ENCODE data around the gene NR3C2. TPM values are rescaled to one million over a fixed set of nuclear protein-coding genes. Genes with fewer than 3 reads are reported as not detected.

The NR3C2 gene
- total RNA-seq, 1 experiment from 2014 or later: 2.7 TPM

GRCh38 chr4:148074462-148074861 lies 367.8 kb downstream of the NR3C2 start:
- Histone ChIP-seq H4K20me1 (ENCODE audit: insufficient read depth) (no peaks in the 10 kb centered on the region), H3K4me1 (ENCODE audit: control insufficient read depth in 1 of 2, insufficient read depth in 2 of 2, low read length in 2 of 2) (no peaks in the 10 kb centered on the region), H3K9me2 (ENCODE audit: insufficient read depth) (no peaks in the 10 kb centered on the region), H3K27me3 (ENCODE audit: insufficient read depth, low read length) (no peaks in the 10 kb centered on the region), H2AFZ (ENCODE audit: low read depth, low read length, poor library complexity, severe bottlenecking) (no peak overlapping the region), H3K27ac (ENCODE audit: low read depth, low read length) (no peak overlapping the region), H3K36me3 (ENCODE audit: control insufficient read depth in 1 of 2, insufficient read depth in 2 of 2, low read length in 2 of 2) (no peaks in the 10 kb centered on the region; a peak in 1 of 4 replicates), H3K9ac (ENCODE audit: low read length) (no peak overlapping the region), H3K79me2 (ENCODE audit: insufficient read depth, low read length) (no peaks in the 10 kb centered on the region), H3K4me2 (ENCODE audit: low read length) (no peak overlapping the region), H3K9me3 (ENCODE audit: control insufficient read depth in 1 of 2, insufficient read depth in 1 of 2, low read depth in 1 of 2, low read length in 2 of 2) (0 out of 4 replicates have a peak, but pooled peaks cover 0 to 4% of the 10 kb centered on the region in 2 experiments), H3K4me3 (replicated peaks in 1 of 2; ENCODE audit: low read depth in 1 of 2, low read length in 2 of 2) (no peak overlapping the region)
- intact Hi-C loops (cut with micrococcal nuclease): no loop called here
- TF ChIP-seq TCF7L2 (IDR thresholded peaks at IDR 0.05; ENCODE audit: borderline replicate concordance, extremely low read depth, insufficient read depth, insufficient read length) (no peak), MAX (IDR thresholded peaks at IDR 0.05) (no peak), SP1 (IDR thresholded peaks at IDR 0.05; ENCODE audit: low read depth) (no peak), ZNF274 (IDR thresholded peaks at IDR 0.05; ENCODE audit: low read depth, low read length) (no peak), FOSL1 (IDR thresholded peaks at IDR 0.05; ENCODE audit: low read depth) (no peak), CTCF (IDR thresholded peaks at IDR 0.05 in 2 of 3, conservative IDR thresholded peaks at IDR 0.05 in 1 of 3; ENCODE audit: borderline replicate concordance in 1 of 3, insufficient read depth in 1 of 3, low read depth in 2 of 3, low read length in 2 of 3) (no peak), POLR2A (IDR thresholded peaks at IDR 0.05; ENCODE audit: borderline replicate concordance, extremely low read depth, insufficient read depth, insufficient read length) (no peak), EZH2 (IDR thresholded peaks at IDR 0.05) (no peak), JUND (IDR thresholded peaks at IDR 0.05) (no peak), POLR2AphosphoS5 (IDR thresholded peaks at IDR 0.05; ENCODE audit: low read depth, low read length) (no peak), CEBPB (IDR thresholded peaks at IDR 0.05; ENCODE audit: low read depth) (no peak), EZH2phosphoT487 (IDR thresholded peaks at IDR 0.05; ENCODE audit: borderline replicate concordance) (no peak), ATF3 (IDR thresholded peaks at IDR 0.05) (no peak), EGR1 (IDR thresholded peaks at IDR 0.05; ENCODE audit: low read depth) (no peak), RAD21 (IDR thresholded peaks at IDR 0.05; ENCODE audit: low read depth) (no peak)
- ATAC-seq (no peak), DNase-seq (ENCODE audit: low read depth, low spot score) (no peak)
- no TSS peak for BruUV-seq (replicated peaks)
- POLR2A ChIA-PET: no interaction called here
- RAD21 ChIA-PET (ENCODE audit: low non-redundant PET in 1 of 2, low total read pairs in 2 of 2, uncharacterized antibody in 2 of 2, unreplicated experiment in 2 of 2): no interaction called here
- CTCF ChIA-PET: no interaction called here
